Stimulated activated CD8-positive, alpha-beta memory T cell treated with anti-CD3 and anti-CD28 coated beads, Interleukin-2, amount 100 ng/mL, for 48 hours (primary cell): ENCODE results near the gene MRC2.
"Not testable (repeated sequence)": the region's sequence is repeated elsewhere in the genome, so short reads cannot be mapped to it uniquely, and the experiment has no call there.

Source experiments
- DNase-seq, 2 donors: peaks; one replicate each; pipeline ENCODE4 v3.0.0-alpha.2; 2020; ENCODE audit warnings: low read depth in 2 of 2

The MRC2 gene

GRCh38 chr17:62679866-62680377, 52.5 kb downstream of the MRC2 start:
- DNase-seq: no peak

GRCh38 chr17:62680541-62681052, 53.1 kb downstream of the MRC2 start:
- no peak for DNase-seq

- no peak for DNase-seq
Observed at GRCh38 chr17:62681061-62681938, 53.8 kb downstream of the MRC2 start.

GRCh38 chr17:62681939-62682381, 54.5 kb downstream of the MRC2 start:
- no peak for DNase-seq

GRCh38 chr17:62684179-62684578, 56.7 kb downstream of the MRC2 start:
- no peak for DNase-seq

GRCh38 chr17:62687997-62688396, 60.5 kb downstream of the MRC2 start:
- no peak for DNase-seq

GRCh38 chr17:62688398-62689160, 61.1 kb downstream of the MRC2 start:
- no peak for DNase-seq

- DNase-seq: no peak
Observed at GRCh38 chr17:62689441-62690167, 62.1 kb downstream of the MRC2 start.

- DNase-seq: no peak
Observed at GRCh38 chr17:62690168-62690897, 62.9 kb downstream of the MRC2 start.

- not testable (repeated sequence) for DNase-seq
Observed at GRCh38 chr17:62691589-62691915, 64.1 kb downstream of the MRC2 start.

GRCh38 chr17:62692159-62692651, 64.7 kb downstream of the MRC2 start:
- DNase-seq: no peak

- DNase-seq: no peak
Observed at GRCh38 chr17:62692721-62693431, 65.4 kb downstream of the MRC2 start.

GRCh38 chr17:62693616-62694409, 66.3 kb downstream of the MRC2 start:
- DNase-seq: no peak

- not testable (repeated sequence) for DNase-seq
Observed at GRCh38 chr17:62695093-62695738, 67.7 kb downstream of the MRC2 start.

GRCh38 chr17:62696256-62696655, 68.8 kb downstream of the MRC2 start:
- no peak for DNase-seq

GRCh38 chr17:62696726-62697490, 69.4 kb downstream of the MRC2 start:
- no peak for DNase-seq

- not testable (repeated sequence) for DNase-seq
Observed at GRCh38 chr17:62698459-62698858, 71.0 kb downstream of the MRC2 start.
